GM19240 (cell line): Measurements from ENCODE around the gene GULP1.
A peak's percentile ranks its signal among the peaks of the same experiment; 100 is the strongest.
"Not testable (repeated sequence)": the region's sequence is repeated elsewhere in the genome, so short reads cannot be mapped to it uniquely, and the experiment has no call there.

Experiments used
- DNase-seq: peaks from one replicate; pipeline ENCODE4 v3.0.0; 2011; ENCODE audit warnings: low spot score; ENCODE audit not compliant: insufficient read length

Gene GULP1

DNA sequence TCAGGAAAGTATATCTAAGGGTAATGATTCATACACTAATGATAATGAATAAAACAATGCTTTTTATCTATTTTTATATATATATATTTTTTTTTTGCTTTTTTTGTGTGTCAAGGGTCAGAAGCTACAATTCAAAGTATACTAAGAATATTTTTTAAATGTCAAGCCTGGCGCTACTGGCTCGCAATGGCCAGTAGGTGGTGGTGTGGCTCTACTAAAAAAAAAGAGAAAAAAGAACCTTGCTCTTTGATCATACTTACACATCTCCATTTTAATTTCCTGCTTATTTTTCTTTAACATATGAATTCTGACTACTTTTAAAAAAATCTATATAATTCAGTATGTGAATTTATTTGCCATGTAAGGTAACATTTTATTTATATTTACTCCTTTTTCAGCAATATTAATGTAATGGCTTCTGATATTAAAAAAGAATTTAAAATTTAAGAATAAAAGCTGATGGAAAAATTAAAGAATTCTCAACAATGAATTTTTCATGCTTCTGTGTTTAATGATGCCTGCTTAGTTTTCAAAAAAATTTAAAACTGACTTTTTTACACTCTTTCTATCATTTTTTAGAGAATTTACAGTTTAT lies 232.9 kb downstream of the GULP1 start:
- peak; percentile 1 for DNase-seq

DNA sequence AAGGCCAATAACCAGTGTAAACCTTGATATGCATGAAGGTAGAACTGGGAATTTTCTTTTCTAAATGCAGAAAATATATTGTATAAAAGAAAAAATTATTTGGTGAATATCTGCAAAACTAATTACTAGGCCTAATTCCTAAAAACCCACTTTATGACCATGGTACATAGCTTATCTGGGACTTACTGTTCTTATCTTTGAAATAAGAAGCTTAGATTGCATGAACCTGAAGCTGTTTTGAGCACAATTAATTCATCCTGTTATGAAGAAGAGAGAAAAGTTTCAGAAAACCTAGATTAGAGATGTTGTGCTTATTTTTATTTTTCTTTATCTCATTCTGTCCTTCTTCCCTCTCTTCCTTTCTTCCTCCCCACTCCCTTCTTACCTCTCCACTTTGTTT lies 235.0 kb downstream of the GULP1 start:
- no peak for DNase-seq

DNA sequence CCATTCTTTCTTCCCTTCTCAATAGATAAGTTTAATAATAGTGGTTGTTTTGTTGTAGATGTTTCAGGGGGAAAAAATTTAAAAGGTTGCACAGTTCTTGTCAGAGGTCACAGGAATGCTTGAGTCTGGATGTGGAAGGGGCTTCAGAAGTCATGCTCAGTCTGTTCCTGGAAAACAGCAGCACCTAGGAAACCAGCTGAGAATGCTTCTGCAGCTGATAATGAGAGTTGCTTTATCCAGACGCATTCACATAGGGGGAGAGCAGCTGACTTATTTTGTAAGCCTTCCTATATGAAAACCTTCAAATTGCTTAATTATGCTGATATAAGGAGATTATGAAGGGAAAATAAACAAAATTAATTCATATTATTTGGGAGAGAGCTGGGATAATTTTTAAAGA lies 235.5 kb downstream of the GULP1 start:
- DNase-seq, result no peak

DNA sequence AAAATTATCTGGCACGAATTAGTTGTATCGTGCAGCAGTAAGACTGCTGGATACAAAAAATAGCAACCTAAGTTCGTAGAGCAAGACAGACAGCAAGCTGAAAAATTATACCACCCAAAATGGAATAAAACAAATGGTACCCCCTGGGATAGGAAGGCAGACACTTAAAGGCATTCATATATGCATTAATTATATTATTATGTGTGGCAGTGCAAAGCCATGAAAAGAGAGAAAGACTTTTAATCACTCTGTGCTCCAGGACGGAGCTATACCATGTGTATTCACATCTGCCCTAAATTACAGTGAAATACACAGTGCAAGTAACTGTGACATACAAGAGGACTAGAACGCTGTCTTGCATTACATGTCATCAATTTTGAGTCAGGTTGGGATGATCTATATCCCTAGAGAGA lies 235.9 kb downstream of the GULP1 start:
- DNase-seq, result no peak

DNA sequence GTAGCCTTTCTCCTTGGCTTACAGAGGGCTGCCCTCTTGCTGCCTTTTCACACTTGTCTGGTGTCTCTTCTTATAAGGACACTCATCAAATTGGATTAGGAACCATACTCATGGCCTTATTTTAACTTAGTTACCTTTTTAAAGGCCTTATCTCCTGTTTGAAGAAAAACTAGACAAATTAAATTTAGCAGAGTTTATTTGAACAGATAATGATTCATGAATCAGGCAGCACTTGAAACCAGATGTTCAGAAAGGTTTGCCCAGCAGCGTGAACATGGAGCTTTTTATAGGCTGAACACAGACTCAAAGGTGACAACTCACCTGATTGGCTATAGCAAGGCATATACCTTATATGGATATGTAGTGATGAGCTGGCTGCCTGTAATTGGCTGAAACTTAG lies 238.0 kb downstream of the GULP1 start:
- DNase-seq, result no peak

DNA sequence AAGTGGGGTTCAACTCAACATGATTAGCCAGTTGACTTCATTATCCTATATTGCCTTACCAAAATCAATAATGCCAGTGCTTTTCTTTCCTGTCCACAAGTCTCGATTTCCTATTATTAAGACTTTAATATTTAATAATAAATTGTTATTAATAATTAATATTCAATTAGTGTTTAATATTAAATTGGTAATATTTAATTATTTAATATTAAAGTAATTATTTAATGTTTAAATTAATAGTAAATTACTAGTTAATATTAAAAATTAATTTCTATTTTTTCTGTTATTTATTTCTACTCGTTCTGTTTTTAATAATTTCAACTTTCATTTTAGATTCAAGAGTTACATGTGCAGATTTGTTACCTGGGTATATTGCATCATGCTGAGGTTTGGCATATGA lies 243.2 kb downstream of the GULP1 start:
- no peak for DNase-seq

DNA sequence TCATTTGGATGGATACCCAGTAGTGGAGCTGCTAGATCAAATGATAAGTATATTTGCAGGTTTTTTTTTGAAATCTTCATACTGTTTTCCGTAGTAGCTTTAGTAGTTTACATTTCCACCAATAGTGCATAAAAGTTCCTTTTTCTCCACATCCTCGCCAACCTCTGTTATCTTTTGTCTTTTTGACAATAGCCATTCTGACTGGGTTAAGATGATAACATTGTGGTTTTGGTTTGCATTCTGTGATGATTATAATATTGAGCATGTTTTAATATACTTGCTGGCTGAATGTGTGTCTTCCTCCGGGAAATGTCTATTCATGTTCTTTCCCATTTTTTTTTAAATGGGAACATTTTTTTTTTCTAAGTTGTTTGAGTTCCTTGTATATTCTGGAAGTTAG lies 260.0 kb downstream of the GULP1 start:
- DNase-seq, result no peak

DNA sequence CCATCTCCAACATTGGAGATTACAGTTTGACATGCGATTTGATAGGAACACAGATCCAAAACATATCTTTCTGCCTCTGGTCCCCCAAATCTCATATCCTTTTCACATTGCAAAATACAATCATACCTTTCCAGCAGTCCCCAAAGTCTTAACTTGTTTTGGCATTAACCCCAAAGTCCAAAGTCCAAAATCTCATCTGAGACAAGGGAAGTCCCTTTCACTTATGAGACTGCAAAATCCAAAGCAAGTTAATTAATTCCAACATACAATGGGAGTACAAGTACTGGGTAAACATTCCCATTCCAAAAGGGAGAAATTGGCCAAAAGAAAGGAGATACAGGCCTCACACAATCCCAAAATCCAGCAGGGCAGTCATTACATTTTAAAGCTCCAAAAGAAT lies 265.4 kb downstream of the GULP1 start:
- DNase-seq, result no peak

DNA sequence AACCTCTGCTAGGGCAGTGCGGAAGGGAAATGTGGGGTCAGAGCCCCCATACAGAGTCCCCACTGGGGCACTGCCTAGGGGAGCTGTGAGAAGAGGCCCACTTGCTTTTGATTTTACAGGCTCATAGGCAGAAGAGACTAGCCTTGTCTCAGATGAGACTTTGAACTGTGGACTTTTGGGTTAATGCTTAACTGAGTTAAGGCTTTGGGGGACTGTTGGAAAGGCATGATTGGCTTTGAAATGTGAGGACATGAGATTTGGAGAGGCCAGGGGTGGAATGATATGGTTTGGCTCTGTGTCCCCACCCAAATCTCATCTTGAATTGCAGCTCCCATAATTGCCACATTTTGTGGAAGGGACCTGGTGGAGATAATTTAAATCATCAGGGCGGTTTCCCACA lies 267.8 kb downstream of the GULP1 start:
- DNase-seq, result not testable (repeated sequence)

DNA sequence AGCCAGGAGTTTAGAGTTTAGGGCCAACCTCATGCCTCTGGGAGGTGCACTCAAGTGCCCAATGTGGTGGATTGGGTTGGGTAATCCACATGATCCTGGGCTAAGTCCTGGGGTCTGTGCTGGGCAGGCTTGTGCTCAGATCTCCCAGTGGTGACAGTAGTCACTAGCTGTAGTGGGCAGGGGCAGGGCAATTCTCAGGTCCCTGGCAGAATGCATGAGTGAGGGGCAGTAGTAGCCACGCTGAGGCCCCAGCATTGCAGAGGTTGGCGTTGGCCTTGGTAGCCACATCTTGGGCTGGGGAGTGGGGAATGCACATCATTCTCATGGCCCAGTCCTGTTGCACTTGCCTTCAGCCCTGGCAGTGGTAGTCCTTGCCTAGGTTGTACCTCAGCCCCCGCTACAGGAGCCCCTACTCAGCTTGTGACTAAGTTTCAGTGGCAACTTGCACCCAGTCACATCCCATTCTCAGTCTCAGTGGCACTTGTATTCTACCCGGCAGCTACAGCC lies 269.9 kb downstream of the GULP1 start:
- DNase-seq, result no peak

DNA sequence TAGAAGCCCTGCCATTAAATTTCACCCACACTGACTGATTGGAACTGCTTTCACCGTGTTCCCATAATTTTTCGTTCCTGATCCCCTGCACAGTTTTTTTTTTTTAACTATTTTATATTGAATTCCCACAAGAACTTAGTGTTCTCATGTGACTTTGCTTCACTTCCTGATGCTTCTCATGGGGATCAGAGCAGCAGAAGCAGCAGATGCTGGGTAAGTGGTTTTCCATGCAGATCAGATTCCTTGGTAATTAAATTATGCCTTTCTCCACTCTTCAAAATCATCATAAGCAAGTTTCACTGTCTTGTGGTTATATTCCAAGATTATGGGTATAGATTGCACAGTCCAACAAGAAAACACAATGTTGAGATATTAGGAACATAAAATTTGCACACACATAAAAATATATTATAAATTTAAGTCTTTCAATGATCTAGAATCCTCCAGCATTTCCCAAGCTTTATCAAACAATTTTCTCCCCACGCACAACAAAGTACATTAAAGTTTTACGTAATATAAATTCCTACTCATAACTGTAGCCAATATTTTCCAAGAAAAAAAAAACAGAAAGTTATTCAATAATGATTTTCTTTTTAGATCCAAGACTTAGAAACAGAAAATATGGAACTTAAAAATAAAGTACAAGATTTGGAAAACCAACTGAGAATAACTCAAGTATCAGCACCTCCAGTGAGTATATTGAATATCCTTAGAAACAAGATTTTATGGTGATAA lies 277.9 kb downstream of the GULP1 start:
- no peak for DNase-seq

DNA sequence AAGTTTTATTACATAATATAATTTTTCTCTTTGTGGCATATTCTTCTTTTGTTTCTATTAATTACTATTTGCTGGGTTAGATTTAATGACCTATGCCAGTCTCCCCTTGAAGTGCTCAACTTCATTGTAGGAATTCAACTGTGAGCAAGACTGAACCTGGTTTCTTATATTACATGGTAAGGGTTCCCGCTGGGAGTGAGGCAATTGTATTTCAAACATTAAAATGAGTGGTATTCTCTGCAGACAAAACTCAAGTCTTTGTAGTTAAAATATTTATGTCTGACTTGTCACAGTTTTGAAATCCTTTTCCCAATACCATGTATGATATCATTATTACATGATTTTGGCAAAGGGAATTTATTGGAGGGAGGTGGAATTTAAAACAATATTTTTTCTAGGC lies 278.7 kb downstream of the GULP1 start:
- DNase-seq, result no peak

DNA sequence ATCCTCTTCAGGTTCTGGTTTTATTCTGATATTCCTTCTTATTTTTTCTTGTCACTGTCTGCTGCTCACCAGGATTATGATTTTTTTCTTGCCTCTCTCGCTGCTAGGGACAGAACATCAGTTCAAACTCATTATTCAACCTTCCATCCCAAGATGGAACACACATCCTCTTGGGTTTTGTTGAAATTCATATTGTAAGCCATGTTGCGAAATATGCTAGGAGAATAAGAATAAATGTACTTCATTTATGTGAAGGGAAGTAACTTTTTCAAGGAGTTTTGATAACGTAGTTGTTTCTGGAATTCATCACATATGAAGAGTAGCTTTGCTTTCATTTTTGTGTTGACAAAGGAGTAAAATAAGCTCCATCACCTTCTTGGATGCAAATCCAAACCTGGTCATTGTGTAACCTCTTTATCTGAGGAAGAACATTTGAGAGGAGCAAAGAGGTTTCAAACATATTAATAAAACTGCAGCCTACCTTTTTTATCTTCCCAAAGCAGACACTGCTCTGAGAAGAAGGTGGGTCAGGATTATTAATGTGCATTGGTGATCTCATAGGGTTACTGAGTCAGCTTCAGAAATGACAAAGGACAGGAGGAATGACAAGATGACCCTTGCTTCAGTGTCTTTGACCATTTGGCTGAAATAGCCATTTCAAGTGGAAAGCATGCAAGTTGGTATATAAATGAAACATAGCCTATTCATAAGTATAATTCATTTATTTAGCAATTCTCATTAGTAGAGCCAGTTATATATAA lies 280.0 kb downstream of the GULP1 start:
- no peak for DNase-seq

DNA sequence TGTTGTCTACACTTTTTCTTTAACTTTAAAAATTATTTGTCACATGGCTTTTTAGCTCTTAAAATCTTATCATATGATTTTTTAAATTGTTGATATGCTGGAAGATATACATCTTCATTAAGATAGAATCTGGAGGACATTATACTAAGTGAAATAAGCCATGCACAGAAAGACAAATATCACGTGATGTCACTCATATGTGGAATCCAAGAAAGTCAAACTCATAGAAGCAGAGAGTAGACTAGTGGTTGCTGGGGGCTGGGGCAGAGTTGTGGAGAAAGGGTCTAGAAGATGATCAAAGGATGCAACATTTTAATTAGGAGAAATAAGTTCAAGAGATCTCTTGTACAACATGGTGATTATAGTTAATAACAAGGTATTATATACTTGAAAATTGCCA lies 280.9 kb downstream of the GULP1 start:
- DNase-seq, result no peak

DNA sequence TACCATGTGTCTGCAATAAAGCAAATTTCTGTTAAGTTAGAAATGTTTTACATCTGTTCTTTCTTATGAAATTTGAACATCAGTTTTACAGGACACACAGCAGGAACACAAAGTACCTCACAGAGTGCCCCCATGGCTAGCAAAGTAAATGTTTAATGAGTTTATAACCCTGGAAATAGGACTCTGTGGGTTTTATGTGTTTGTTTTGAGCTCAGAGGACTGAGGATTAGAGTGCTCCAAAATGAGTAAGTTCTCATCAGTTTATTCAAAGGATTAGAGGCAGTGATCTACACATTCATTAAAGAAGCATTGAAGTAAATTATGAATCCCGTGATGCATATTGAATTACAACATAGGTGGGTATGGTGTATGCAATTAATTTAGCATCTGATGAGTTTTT lies 281.8 kb downstream of the GULP1 start:
- DNase-seq, result no peak

DNA sequence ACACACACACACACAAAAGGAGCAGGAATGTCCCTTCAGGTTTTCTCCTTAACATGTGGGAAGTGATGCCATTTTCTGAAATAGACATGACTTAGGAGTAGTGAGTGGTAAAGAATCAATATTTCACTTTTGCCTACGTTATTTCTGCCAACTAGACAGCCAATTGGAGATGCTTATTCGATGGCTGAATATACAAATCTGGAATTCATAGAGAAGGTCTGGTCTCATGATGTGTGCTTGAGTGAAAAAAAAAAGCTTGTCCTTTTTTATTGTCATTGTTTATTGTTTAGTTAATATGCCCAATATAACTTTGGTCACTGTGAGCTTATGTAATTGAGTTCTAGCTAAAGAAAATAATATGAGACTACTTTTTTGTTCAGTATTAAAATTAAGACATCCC lies 284.3 kb downstream of the GULP1 start:
- no peak for DNase-seq

DNA sequence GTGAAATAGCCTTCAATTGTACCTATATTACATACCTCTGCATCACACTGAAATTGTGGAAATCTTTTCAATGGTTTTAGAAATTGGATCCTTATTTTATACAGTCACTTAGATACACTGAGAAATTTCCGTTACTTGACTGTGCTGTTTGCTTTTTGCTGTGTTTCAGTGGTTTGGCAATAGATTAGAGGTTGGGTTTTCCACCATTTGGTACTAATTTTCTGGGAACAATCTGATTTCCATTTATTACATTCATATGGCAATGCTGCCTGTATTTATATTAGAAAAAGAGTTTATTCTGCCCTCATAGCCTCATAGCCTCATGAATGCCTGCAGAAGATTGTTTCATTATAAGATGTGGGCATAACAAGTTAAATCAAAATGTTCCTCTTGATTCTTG lies 285.0 kb downstream of the GULP1 start:
- no peak for DNase-seq

DNA sequence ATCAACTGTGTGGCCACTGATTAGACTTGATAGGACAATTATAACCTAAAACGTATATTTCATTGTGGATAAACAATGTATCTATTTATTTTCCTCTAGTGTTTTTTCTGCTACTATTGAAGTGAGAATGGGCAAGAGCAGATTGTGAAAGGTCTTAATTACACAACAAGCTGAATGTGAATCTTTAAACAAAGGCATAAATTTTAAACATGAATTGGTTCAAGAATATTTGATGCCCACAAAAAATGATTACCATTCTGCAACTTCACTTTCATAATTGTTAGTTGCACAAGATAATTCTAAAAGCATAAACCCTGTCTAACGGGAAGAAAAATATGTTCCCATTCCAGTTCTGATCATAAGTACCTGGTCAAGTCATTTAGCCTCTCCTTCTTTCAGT lies 285.6 kb downstream of the GULP1 start:
- no peak for DNase-seq

DNA sequence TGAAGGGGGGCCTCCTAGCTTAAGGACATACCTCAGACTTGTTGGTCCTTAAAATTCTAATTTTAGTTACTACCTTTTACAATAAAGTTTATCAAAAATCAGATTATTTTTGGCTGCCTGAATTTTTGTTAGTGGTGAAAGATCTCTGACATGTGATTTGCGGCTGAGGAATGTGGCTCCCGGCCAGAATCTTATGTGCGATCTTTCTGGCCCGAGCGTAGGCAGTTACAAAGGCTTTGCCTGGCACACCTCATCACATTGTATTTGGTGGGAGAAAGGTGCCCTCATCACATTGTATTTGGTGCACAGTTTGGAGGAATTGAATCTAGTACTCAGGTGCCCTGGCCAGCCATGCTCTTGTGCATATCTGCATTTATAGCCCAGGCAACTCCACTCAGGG lies 289.1 kb downstream of the GULP1 start:
- no peak for DNase-seq

DNA sequence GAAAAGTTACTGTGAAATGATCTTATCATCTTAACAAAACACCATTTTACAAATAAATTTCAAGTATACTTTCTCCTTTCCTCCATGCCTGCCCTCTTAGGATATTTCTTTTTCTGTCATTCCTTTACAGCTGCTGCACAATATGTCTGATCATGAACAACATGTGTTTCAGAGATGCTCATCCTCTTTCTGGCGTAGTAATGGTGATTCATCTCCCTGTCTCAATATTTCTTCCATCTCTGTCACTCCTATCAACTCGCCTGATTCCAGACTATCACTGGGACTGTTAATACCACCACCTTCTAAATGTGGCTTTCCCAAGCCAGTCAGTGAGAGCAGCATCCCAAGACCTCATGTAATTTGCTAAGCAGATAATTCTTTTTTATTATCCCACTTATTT lies 290.5 kb downstream of the GULP1 start:
- no peak for DNase-seq

DNA sequence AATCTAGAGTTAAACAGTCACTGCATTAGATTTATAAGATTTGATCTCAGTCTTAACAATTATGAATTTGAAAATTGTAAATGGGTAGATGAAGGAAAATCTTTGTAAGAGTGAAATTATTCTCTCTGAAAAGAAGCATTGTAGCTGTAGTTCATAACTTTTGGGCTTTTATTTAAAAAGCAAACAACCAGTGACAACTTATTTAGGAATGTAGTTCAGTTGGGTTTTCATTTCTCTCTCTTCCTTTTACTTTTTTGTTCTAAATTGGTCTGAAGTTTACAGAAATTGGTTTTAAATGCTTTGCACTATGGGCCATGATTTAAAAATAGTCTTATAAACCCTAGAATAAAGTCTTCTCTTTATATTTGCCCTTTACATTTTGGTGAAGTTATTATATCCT lies 296.6 kb downstream of the GULP1 start:
- no peak for DNase-seq

DNA sequence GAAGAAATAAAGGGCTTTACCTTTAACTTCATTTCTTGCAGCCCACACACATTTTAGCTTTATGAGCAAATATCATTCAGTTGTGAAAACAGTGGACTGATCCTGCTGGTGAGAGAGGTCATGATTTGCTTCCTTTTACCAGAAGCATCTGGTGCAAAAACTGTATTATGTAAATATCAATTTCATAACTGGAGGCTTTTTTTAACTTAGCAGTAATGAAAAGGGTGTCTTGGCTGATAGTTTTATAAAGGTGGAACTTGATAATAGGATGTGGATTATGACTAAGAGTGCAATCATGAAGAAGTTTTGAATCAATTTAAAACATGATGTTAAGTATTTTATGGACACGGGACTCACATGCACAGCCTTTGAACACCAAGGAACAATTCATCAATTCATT lies 304.4 kb downstream of the GULP1 start:
- DNase-seq, result no peak

DNA sequence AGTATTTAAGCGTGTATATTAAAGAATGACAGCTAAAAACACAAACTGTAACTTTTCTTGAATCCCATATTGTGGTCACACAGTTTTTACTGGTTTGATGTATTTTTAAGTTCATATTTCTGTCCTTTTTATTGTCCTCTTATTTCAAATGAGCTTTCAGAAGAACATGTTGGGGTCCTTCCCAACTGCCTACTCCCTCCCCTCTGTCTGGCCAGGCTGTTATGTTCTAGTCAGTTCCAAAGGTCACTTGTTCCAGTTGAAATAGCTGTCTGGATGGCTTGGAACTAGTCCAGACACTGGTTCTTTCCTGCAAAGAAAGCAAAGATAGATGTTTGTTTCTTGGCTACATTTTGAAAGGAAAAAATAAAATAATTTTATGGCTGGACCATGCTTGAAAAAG lies 306.9 kb downstream of the GULP1 start:
- DNase-seq, result no peak
